SK-N-SH treated with all-trans-retinoic acid at 6 μM for 48 hours (cell line): ENCODE results near the gene DOK5.

Experiments used
- ARNTL ChIP-seq: fragments of 450-650 bp; formaldehyde crosslinking; IDR thresholded peaks from 2 replicates; pipeline ENCODE4 v1.5.0; 2020; ENCODE audit warnings: low read depth, mild to moderate bottlenecking, moderate library complexity, borderline replicate concordance
- CREB5 ChIP-seq: fragments of 250-450 bp; sonication (Bioruptor Pico); IDR thresholded peaks from 2 replicates; pipeline ENCODE4 v1.5.1; 2020; ENCODE audit warnings: low read depth, mild to moderate bottlenecking, moderate library complexity
- ESRRG ChIP-seq: fragments of 250-450 bp; sonication (Bioruptor Pico); IDR thresholded peaks from 2 replicates; pipeline ENCODE4 v1.6.1; 2021; ENCODE audit warnings: mild to moderate bottlenecking
- GLIS3 ChIP-seq: fragments of 250-450 bp; sonication (Bioruptor Pico); IDR thresholded peaks from 2 replicates; pipeline ENCODE4 v1.5.0; 2020; ENCODE audit warnings: mild to moderate bottlenecking, moderate library complexity
- ISL1 ChIP-seq: fragments of 250-450 bp; sonication (Bioruptor Pico); IDR thresholded peaks from 2 replicates; pipeline ENCODE4 v2.1.2; 2022; ENCODE audit warnings: mild to moderate bottlenecking, moderate library complexity
- PATZ1 ChIP-seq: fragments of 250-450 bp; sonication (Bioruptor Pico); IDR thresholded peaks from 2 replicates; pipeline ENCODE4 v1.8.0; 2020; ENCODE audit warnings: mild to moderate bottlenecking, moderate library complexity, borderline replicate concordance
- RARB ChIP-seq: fragments of 250-450 bp; sonication (Bioruptor Pico); IDR thresholded peaks from 2 replicates; pipeline ENCODE4 v1.8.0; 2021; ENCODE audit warnings: mild to moderate bottlenecking, moderate library complexity
- TCF4 ChIP-seq: fragments of 250-450 bp; sonication (Bioruptor Pico); IDR thresholded peaks from 2 replicates; pipeline ENCODE4 v1.8.0; 2021; ENCODE audit warnings: mild to moderate bottlenecking, moderate library complexity, borderline replicate concordance
- ZFP3 ChIP-seq: fragments of 250-450 bp; sonication (Bioruptor Pico); IDR thresholded peaks from 2 replicates; pipeline ENCODE4 v1.5.0; 2020; ENCODE audit warnings: mild to moderate bottlenecking, moderate library complexity
- ZNF565 ChIP-seq: fragments of 450-650 bp; formaldehyde crosslinking; conservative IDR thresholded peaks from 2 replicates; pipeline ENCODE4 v1.5.0; 2020; ENCODE audit warnings: low read depth, mild to moderate bottlenecking, moderate library complexity
- ZNF8 ChIP-seq: fragments of 450-650 bp; formaldehyde crosslinking; IDR thresholded peaks from 2 replicates; pipeline ENCODE4 v1.5.0; 2020; ENCODE audit warnings: mild to moderate bottlenecking, moderate library complexity

- no peak for TF ChIP-seq RARB (CRISPR knock-in tag)
- no peak for TF ChIP-seq CREB5 (CRISPR knock-in tag)
- TF ChIP-seq ARNTL (CRISPR knock-in tag) = no peak
- no peak for TF ChIP-seq ZFP3 (CRISPR knock-in tag)
- TF ChIP-seq GLIS3 (CRISPR knock-in tag) = no peak
- TF ChIP-seq ZNF8 (CRISPR knock-in tag) = no peak
- no peak for TF ChIP-seq ISL1 (CRISPR knock-in tag)
- no peak for TF ChIP-seq ZNF565
- TF ChIP-seq PATZ1 (CRISPR knock-in tag) = no peak
- TF ChIP-seq ESRRG = no peak
- TF ChIP-seq TCF4 (CRISPR knock-in tag) = no peak
Observed at GRCh38 chr20:54620611-54621010, 145.2 kb downstream of the DOK5 start.
